HEK293 (cell line): ENCODE measurements around the gene KRTAP5-2.

Experiments used
- KLF8 ChIP-seq: fragments of 450-650 bp; formaldehyde crosslinking; IDR thresholded peaks from 2 replicates; pipeline ENCODE4 v1.5.1; 2016; ENCODE audit warnings: missing biosample characterization, missing genetic modification characterization
- YY1 ChIP-seq: fragments of 450-650 bp; formaldehyde crosslinking; IDR thresholded peaks from 2 replicates; pipeline ENCODE4 v1.5.1; 2018; ENCODE audit warnings: missing biosample characterization, missing genetic modification characterization
- ZNF501 ChIP-seq: fragments of 450-650 bp; formaldehyde crosslinking; IDR thresholded peaks from 2 replicates; pipeline ENCODE4 v1.5.1; 2016; ENCODE audit warnings: missing biosample characterization, missing genetic modification characterization
- ZNF549 ChIP-seq: fragments of 450-650 bp; IDR thresholded peaks from 2 replicates; pipeline ENCODE4 v1.5.1; 2018; ENCODE audit warnings: missing biosample characterization, missing genetic modification characterization, mild to moderate bottlenecking, inconsistent platforms, moderate library complexity
- ZNF658 ChIP-seq: fragments of 450-650 bp; formaldehyde crosslinking; IDR thresholded peaks from 2 replicates; pipeline ENCODE4; 2016; ENCODE audit warnings: missing biosample characterization, missing genetic modification characterization
- TF ChIP-seq, protein P1 (sequence below): fragments of 450-650 bp; formaldehyde crosslinking; IDR thresholded peaks from 2 replicates; pipeline ENCODE4 v1.5.1; 2016; ENCODE audit warnings: missing biosample characterization, missing genetic modification characterization
- TF ChIP-seq, protein P2 (sequence below): fragments of 450-650 bp; formaldehyde crosslinking; IDR thresholded peaks from 2 replicates; pipeline ENCODE4 v1.5.1; 2016; ENCODE audit warnings: missing biosample characterization, missing genetic modification characterization
- TF ChIP-seq, protein P3 (sequence below): IDR thresholded peaks from 2 replicates; pipeline ENCODE4 v1.6.1; 2011; ENCODE audit warnings: mild to moderate bottlenecking, low read depth, low read length, borderline replicate concordance

DNA sequence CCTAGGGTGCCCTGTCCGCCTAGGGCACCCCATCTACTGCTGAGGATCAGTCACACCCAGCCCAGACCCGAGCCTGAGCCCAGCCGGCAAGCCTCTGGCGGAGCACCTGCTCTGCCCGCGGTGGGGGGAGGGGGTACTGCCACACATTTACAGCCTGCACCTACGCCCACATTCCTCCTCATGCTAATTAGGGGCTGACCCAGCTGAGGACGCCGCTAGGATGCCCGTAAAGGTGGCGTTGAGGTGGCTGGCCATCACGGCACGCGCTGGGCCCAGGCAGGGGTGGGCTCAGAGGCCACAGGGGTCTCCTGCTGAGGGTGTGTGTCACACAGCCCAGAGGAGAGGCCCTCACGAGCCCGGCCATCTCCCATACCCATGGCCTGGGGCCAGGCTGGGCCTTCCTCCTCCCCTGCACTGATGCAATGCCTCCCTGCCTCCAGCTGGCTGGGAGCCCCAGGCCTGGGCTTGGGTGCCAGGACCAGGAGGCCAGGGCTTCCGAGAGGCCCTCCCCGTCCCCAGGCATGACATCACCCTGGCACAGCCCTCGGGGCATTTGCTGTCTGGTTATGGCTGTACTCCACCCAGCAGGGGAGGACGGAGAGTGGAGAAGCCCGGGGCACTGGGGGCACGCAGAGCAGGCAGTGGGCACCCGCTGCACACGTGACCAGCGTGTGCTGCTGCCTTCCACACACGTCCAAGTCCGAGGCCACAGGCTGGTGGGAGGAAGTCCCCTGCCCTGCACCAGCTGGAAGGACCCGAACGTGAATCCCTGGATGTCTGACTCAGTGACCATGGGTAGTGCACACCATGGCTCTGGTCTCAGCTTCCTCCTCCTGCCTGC is 38.8 kb downstream of the KRTAP5-2 start:
- TF ChIP-seq, protein P1, sequence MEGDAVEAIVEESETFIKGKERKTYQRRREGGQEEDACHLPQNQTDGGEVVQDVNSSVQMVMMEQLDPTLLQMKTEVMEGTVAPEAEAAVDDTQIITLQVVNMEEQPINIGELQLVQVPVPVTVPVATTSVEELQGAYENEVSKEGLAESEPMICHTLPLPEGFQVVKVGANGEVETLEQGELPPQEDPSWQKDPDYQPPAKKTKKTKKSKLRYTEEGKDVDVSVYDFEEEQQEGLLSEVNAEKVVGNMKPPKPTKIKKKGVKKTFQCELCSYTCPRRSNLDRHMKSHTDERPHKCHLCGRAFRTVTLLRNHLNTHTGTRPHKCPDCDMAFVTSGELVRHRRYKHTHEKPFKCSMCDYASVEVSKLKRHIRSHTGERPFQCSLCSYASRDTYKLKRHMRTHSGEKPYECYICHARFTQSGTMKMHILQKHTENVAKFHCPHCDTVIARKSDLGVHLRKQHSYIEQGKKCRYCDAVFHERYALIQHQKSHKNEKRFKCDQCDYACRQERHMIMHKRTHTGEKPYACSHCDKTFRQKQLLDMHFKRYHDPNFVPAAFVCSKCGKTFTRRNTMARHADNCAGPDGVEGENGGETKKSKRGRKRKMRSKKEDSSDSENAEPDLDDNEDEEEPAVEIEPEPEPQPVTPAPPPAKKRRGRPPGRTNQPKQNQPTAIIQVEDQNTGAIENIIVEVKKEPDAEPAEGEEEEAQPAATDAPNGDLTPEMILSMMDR (tag by site-specific recombination) = no peak
- TF ChIP-seq, protein P2, sequence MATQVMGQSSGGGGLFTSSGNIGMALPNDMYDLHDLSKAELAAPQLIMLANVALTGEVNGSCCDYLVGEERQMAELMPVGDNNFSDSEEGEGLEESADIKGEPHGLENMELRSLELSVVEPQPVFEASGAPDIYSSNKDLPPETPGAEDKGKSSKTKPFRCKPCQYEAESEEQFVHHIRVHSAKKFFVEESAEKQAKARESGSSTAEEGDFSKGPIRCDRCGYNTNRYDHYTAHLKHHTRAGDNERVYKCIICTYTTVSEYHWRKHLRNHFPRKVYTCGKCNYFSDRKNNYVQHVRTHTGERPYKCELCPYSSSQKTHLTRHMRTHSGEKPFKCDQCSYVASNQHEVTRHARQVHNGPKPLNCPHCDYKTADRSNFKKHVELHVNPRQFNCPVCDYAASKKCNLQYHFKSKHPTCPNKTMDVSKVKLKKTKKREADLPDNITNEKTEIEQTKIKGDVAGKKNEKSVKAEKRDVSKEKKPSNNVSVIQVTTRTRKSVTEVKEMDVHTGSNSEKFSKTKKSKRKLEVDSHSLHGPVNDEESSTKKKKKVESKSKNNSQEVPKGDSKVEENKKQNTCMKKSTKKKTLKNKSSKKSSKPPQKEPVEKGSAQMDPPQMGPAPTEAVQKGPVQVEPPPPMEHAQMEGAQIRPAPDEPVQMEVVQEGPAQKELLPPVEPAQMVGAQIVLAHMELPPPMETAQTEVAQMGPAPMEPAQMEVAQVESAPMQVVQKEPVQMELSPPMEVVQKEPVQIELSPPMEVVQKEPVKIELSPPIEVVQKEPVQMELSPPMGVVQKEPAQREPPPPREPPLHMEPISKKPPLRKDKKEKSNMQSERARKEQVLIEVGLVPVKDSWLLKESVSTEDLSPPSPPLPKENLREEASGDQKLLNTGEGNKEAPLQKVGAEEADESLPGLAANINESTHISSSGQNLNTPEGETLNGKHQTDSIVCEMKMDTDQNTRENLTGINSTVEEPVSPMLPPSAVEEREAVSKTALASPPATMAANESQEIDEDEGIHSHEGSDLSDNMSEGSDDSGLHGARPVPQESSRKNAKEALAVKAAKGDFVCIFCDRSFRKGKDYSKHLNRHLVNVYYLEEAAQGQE (tag by site-specific recombination) = no peak
- TF ChIP-seq ZNF549 (no peak), ZNF501 (tag by site-specific recombination) (no peak), KLF8 (tag by site-specific recombination) (no peak), YY1 (tag by site-specific recombination) (no peak), ZNF658 (tag by site-specific recombination) (no peak)
- TF ChIP-seq, protein P3, sequence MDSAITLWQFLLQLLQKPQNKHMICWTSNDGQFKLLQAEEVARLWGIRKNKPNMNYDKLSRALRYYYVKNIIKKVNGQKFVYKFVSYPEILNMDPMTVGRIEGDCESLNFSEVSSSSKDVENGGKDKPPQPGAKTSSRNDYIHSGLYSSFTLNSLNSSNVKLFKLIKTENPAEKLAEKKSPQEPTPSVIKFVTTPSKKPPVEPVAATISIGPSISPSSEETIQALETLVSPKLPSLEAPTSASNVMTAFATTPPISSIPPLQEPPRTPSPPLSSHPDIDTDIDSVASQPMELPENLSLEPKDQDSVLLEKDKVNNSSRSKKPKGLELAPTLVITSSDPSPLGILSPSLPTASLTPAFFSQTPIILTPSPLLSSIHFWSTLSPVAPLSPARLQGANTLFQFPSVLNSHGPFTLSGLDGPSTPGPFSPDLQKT = no peak
